Endothelial cell (in vitro differentiated cells): Measurements from ENCODE around the gene PCNX2. TPM values are rescaled to one million over a fixed set of nuclear protein-coding genes. Genes with fewer than 3 reads are reported as not detected.

Source experiments
- DNase-seq: peaks from one replicate; pipeline ENCODE4 v3.0.0; 2021; ENCODE audit warnings: low spot score
- H3K27ac Mint-ChIP-seq: one replicate; pipeline ENCODE4 v1.8.0; 2021; ENCODE audit warnings: mixed read lengths, inconsistent platforms; ENCODE audit not compliant: unreplicated experiment
- H3K27me3 Mint-ChIP-seq: one replicate; pipeline ENCODE4 v1.8.0; 2021; ENCODE audit warnings: mild to moderate bottlenecking, moderate library complexity, mixed read lengths, inconsistent platforms; ENCODE audit not compliant: unreplicated experiment
- H3K36me3 Mint-ChIP-seq: one replicate; pipeline ENCODE4 v1.8.0; 2021; ENCODE audit warnings: mild to moderate bottlenecking, low read depth, mixed read lengths, inconsistent platforms; ENCODE audit not compliant: unreplicated experiment
- H3K4me1 Mint-ChIP-seq: one replicate; pipeline ENCODE4 v1.8.0; 2021; ENCODE audit warnings: mild to moderate bottlenecking, mixed read lengths, inconsistent platforms; ENCODE audit not compliant: unreplicated experiment
- H3K4me3 Mint-ChIP-seq: one replicate; pipeline ENCODE4 v1.8.0; 2021; ENCODE audit warnings: mild to moderate bottlenecking, mixed read lengths, inconsistent platforms; ENCODE audit not compliant: unreplicated experiment
- H3K9me3 Mint-ChIP-seq: one replicate; pipeline ENCODE4 v1.8.0; 2021; ENCODE audit warnings: mixed read lengths, inconsistent platforms; ENCODE audit not compliant: unreplicated experiment
- total RNA-seq: library from RNA; stranded (reverse); fragmentation: NEBNext Ultra II Directional; extraction: Animal tissue kit (Norgen Biotek cat#: 25700); gene quantifications from one replicate; pipeline ENCODE4 v1.2.1, GENCODE V29; 2021; ENCODE audit not compliant: unreplicated experiment
- TF ChIP-seq, protein P1 (sequence below): fragments of 200-600 bp; sonication (generic); IDR thresholded peaks from one replicate; pipeline ENCODE4 v1.5.0; 2021; ENCODE audit warnings: antibody characterized with exemption; ENCODE audit not compliant: unreplicated experiment

The PCNX2 gene
- total RNA-seq, 1 donor from 2014 or later: 24.0 TPM

GRCh38 chr1:233326811-233327650 is 31.5 kb upstream of the PCNX2 start:
- Mint-ChIP-seq H3K4me3 (peak overlapping the region; percentile 86), H3K36me3 (no peaks in the 10 kb centered on the region), H3K27me3 (peaks cover 12% of the 10 kb centered on the region), H3K9me3 (no peaks in the 10 kb centered on the region), H3K4me1 (no peaks in the 10 kb centered on the region), H3K27ac (no peak overlapping the region)
- peak; percentile 54 for DNase-seq
- TF ChIP-seq, protein P1, sequence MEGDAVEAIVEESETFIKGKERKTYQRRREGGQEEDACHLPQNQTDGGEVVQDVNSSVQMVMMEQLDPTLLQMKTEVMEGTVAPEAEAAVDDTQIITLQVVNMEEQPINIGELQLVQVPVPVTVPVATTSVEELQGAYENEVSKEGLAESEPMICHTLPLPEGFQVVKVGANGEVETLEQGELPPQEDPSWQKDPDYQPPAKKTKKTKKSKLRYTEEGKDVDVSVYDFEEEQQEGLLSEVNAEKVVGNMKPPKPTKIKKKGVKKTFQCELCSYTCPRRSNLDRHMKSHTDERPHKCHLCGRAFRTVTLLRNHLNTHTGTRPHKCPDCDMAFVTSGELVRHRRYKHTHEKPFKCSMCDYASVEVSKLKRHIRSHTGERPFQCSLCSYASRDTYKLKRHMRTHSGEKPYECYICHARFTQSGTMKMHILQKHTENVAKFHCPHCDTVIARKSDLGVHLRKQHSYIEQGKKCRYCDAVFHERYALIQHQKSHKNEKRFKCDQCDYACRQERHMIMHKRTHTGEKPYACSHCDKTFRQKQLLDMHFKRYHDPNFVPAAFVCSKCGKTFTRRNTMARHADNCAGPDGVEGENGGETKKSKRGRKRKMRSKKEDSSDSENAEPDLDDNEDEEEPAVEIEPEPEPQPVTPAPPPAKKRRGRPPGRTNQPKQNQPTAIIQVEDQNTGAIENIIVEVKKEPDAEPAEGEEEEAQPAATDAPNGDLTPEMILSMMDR: no peak

- TF ChIP-seq, protein P1: no peak
- H3K9me3 Mint-ChIP-seq: no peaks in the 10 kb centered on the region
- H3K36me3 Mint-ChIP-seq: no peaks in the 10 kb centered on the region
- H3K27ac Mint-ChIP-seq: no peak overlapping the region
- peaks cover 12% of the 10 kb centered on the region for H3K27me3 Mint-ChIP-seq
- no peak for DNase-seq
- H3K4me3 Mint-ChIP-seq: peak overlapping the region; percentile 86
- no peaks in the 10 kb centered on the region for H3K4me1 Mint-ChIP-seq
Measured at GRCh38 chr1:233326319-233326718, 30.8 kb upstream of the PCNX2 start.

GRCh38 chr1:233323718-233324117 is 28.2 kb upstream of the PCNX2 start:
- TF ChIP-seq, protein P1: no peak
- Mint-ChIP-seq H3K4me1 (no peaks in the 10 kb centered on the region), H3K27ac (no peak overlapping the region), H3K9me3 (no peaks in the 10 kb centered on the region), H3K27me3 (peaks cover 4% of the 10 kb centered on the region), H3K36me3 (no peaks in the 10 kb centered on the region), H3K4me3 (no peak overlapping the region)
- DNase-seq: no peak

DNA sequence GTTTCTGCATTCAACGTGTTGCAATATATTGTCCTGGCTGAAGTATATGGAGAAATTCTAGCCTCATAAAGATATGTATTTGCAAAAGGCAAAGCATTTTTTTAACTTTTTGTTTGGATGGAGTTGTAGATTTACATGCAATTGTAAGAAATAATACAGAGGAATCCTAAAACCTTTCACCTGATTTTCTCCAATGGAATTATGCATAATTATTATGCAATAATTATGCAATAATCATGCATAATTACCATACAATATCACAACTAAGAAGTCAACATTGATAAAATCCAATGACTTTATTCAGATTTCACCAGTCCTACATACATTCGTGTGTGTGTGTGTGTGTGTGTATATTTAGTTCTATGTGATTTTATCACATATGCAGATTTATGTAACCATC is 24.5 kb upstream of the PCNX2 start:
- H3K27me3 Mint-ChIP-seq: no peaks in the 10 kb centered on the region
- H3K36me3 Mint-ChIP-seq: no peaks in the 10 kb centered on the region
- H3K27ac Mint-ChIP-seq: no peak overlapping the region
- H3K9me3 Mint-ChIP-seq: no peaks in the 10 kb centered on the region
- H3K4me1 Mint-ChIP-seq: no peaks in the 10 kb centered on the region
- TF ChIP-seq, protein P1: no peak
- no peak overlapping the region for H3K4me3 Mint-ChIP-seq
- no peak for DNase-seq

DNA sequence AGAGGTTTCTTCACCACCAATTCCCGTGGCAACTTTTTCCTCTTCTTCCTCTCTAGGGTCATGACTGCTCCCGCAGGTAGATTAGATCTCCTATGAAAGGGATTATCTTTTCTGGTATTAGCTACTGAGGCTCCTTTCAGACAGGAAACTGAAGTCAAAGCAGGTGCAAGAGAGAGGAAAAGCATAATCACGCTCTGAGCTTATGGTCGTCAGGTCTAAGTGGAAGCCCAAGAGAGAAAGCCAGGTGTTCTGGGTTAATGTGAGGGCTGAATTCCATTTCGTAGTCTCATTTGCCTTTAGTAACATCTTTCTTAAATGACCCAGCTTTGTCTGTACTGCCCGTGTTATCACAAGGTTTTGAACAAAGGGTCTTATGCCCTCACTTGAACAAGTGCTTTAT is 23.7 kb upstream of the PCNX2 start:
- no peaks in the 10 kb centered on the region for H3K9me3 Mint-ChIP-seq
- H3K36me3 Mint-ChIP-seq: no peaks in the 10 kb centered on the region
- DNase-seq: no peak
- H3K4me1 Mint-ChIP-seq: no peaks in the 10 kb centered on the region
- no peak overlapping the region for H3K4me3 Mint-ChIP-seq
- no peaks in the 10 kb centered on the region for H3K27me3 Mint-ChIP-seq
- TF ChIP-seq, protein P1: no peak
- no peak overlapping the region for H3K27ac Mint-ChIP-seq
